Omental fat pad (tissue), 4 donors: ENCODE results near the gene COL1A1. TPM values are rescaled to one million over a fixed set of nuclear protein-coding genes. Genes with fewer than 3 reads are reported as not detected.

Experiments used
- ATAC-seq: fragments of 150-250 bp; one replicate; pipeline ENCODE4 v1.9.1; 2016; ENCODE audit warnings: mild to moderate bottlenecking, moderate library complexity; ENCODE audit not compliant: low FRiP score
- DNase-seq: peaks from one replicate; pipeline ENCODE4 v3.0.0-alpha.2; 2019; ENCODE audit warnings: low spot score
- small RNA-seq: library from RNA; depleted of rRNA; stranded (forward); fragments of <200 nt; gene quantifications from one replicate; pipeline ENCODE3, GENCODE V24; 2016
- total RNA-seq, 4 donors: library from RNA; depleted of rRNA; stranded (reverse); fragments of >200 nt; gene quantifications; one replicate each; pipeline ENCODE4 v1.1.0, GENCODE V29; 2016
- TF ChIP-seq, protein P1 (sequence below), 3 donors: fragments of 450-650 bp; IDR thresholded peaks; one replicate each; pipeline ENCODE4 v1.5.1; 2016 to 2017; ENCODE audit warnings: antibody characterized with exemption in 3 of 3, mild to moderate bottlenecking in 3 of 3, moderate library complexity in 2 of 3

The COL1A1 gene
- total RNA-seq, 4 donors from 2014 or later: 21.2 to 57.9 (median 43.6) TPM

DNA sequence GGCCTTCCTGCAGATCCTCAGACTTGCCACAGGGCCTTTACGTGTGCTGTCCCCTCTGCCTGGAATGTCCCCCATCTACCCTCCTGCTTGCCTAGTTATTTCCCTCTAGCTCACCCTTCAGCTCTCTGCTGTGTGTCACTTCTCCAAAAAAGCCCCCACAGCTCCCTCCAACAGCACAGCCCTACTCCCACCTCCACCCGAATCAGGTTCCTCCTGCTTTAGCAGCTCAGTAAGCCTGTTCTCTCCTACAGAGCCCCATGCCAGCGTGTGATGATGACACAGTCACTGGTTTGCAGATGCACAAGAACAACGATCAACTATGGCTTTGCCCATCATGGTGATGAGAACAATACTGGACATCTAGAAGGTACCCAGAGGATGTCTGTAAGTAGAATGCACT, 64.4 kb downstream of the COL1A1 start:
- ATAC-seq (no peak), DNase-seq (no peak)
- TF ChIP-seq, protein P1, sequence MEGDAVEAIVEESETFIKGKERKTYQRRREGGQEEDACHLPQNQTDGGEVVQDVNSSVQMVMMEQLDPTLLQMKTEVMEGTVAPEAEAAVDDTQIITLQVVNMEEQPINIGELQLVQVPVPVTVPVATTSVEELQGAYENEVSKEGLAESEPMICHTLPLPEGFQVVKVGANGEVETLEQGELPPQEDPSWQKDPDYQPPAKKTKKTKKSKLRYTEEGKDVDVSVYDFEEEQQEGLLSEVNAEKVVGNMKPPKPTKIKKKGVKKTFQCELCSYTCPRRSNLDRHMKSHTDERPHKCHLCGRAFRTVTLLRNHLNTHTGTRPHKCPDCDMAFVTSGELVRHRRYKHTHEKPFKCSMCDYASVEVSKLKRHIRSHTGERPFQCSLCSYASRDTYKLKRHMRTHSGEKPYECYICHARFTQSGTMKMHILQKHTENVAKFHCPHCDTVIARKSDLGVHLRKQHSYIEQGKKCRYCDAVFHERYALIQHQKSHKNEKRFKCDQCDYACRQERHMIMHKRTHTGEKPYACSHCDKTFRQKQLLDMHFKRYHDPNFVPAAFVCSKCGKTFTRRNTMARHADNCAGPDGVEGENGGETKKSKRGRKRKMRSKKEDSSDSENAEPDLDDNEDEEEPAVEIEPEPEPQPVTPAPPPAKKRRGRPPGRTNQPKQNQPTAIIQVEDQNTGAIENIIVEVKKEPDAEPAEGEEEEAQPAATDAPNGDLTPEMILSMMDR (IDR thresholded peaks at IDR 0.05): no peak

DNA sequence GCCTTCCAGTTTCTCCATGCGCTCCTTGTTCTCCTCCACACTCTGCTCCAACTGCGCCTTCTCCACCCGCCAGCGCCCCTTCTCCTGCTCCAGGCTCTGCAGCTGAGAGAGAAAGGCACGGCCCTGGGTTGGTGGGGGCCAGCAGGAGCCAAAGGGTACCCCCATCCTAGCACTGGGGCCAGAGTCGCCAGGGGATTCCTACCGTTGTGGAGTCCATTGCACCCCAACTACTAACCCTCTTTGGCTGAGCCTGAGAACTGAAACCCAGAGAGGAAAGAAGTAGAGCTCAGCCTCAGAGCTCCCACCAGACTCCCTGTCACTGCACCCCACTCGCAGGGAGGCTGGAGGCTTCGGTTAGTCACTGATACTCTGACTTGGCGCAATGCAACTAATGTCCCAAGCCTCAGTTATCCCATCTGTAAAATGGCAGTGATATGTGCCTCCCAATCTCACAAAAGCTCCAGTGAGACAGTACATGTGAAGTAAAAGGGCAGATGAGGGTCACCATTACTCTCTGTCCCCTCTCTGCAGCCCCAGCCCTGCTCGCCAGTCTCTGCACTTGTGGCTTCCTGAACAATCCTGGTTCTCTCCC, 65.2 kb downstream of the COL1A1 start:
- ATAC-seq: no peak
- TF ChIP-seq, protein P1 (IDR thresholded peaks at IDR 0.05): no peak
- DNase-seq: no peak

DNA sequence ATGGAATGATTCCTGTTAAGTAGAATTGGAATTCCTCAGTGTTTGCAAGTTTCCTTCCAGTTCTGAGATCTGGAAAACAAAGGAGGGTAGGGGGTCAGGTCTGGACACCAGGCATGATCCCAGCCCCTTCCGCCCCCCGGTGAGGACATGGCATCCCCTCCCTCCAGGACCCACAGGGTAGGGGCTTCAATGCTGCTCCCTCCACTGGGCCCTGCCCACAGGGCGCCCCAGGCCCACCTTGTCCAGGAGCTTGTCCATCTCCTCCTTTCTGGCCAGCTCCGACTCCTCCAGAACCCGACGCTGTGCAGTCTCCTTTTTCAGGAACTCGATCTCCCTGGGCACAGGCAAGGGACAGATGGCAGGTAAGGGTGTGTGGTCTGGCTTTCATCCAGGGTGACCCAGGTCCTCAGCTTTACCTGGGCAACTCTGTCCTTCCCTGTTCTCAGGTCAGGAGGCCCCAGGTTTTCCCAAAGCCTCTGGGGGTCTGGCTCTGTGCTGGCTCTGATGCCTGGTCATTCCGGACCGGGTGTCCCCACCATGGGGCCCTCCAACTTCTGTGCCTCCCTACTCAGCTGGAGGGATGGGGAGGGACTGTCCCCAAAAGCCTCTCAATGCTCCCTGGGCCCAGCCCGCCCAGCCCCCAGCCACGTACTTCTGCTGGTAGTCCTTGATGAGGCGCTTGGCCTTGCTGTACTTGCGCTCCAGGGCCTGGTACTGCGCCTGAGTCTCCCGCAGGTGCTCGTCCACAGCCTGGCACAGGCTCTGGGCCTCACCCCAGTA, 65.9 kb downstream of the COL1A1 start:
- ATAC-seq (no peak), DNase-seq (no peak)
- TF ChIP-seq, protein P1 (IDR thresholded peaks at IDR 0.05): no peak

DNA sequence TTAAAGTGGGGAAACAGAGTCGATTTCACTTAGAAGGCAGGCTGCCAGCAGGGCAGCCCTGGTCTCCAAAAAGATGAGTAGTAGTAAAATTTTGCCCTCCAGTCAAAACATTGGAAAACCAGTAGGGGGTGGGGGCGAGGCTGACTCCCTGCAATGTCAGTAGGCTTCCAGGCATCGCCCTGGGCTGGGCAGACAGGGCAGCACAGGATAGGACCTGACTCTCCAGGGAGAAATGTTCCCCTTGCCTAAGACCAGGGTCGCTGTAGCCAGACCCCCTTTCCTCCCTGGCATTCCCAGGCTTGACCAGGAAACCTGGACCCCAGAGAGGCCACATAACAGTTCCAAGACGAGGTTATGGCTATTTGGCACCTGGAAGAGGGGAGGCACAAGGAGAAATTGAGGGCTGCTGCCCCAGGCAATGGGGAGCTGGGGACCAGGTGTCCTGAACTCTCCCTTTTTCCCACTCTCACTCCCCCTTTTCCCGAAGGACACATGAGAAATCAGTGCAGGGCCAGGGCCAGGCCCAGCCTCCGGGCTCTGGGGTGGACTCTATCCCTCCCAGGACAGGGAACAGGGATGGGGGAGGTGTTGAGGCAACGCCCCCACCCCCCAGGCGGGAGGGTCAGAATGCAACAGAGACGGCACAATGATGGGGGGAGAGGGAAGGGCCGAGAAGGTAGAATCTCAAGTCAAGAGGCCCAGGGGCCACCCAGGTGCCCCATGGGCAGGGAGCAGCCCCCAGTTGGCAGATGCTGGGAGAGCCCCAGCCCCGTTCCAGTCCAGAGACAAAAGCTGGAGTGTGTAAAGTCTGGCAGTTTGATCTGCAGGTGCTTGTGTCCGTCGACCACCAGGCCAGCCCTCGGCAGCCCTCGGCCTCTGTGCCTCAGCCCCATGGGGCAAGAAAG, 67.0 kb downstream of the COL1A1 start:
- DNase-seq: no peak
- no peak for ATAC-seq
- TF ChIP-seq, protein P1 (IDR thresholded peaks at IDR 0.05): no peak

DNA sequence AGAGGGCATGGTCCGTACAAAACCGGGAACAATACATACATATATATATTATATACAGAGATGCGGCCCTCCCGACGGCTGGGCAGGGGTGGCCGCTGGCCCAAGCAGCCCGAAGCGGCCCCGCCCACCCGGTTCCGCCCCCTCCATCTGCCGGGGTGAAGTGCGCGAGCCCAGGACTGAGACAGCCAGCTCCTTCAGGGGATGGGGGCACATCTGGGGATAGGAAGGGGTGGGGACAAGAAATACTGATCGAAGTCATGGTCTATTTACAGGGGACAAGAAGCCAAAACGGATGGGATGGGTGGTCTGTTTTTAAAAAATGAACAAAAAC, 67.7 kb downstream of the COL1A1 start:
- TF ChIP-seq, protein P1 (IDR thresholded peaks at IDR 0.05): no peak
- DNase-seq (no peak), ATAC-seq (no peak)

Small RNAs within 50 kb of the gene (small RNA-seq; reads per million reads assigned to genes)
- not detected for gene SUMO2P7

Other genes starting within 250 kb of the COL1A1 start
- under 1 TPM in 1 of 4 donors, not detected in 3; 0.37 TPM for gene DLX4, start 232.4 kb downstream of the COL1A1 start, total RNA-seq
- under 1 TPM in 1 of 4 donors, not detected in 3; 0.28 TPM for gene DLX3, start 206.4 kb downstream of the COL1A1 start, total RNA-seq
- 10 to 100 TPM; 28.5 to 99.8 (median 41.2) TPM for gene ITGA3, start 145.5 kb downstream of the COL1A1 start, total RNA-seq
- gene PDK2, start 106.3 kb downstream of the COL1A1 start, total RNA-seq: 10 to 100 TPM; 42.2 to 72.7 (median 50.7) TPM
- gene SAMD14, start 71.5 kb downstream of the COL1A1 start, total RNA-seq: under 1 TPM in 2 of 4 donors, not detected in 2; 0.12 to 0.44 TPM
- 10 to 100 TPM; 16.6 to 38.0 (median 25.6) TPM for gene PPP1R9B, start 51.0 kb downstream of the COL1A1 start, total RNA-seq
- gene SGCA, start 35.6 kb downstream of the COL1A1 start, total RNA-seq: 1 to 10 TPM in 3 of 4 donors, not detected in 1; 1.1 to 4.9 (median 2.6) TPM
- gene TMEM92, start 72.8 kb upstream of the COL1A1 start, total RNA-seq: under 1 TPM in 1 of 4 donors, not detected in 3; 0.93 TPM
- 10 to 100 TPM in 3 of 4 donors, 1 to 10 TPM in 1; 8.4 to 23.2 (median 16.5) TPM for gene XYLT2, start 144.5 kb upstream of the COL1A1 start, total RNA-seq
- gene MRPL27, start 171.6 kb upstream of the COL1A1 start, total RNA-seq: 10 to 100 TPM; 48.9 to 71.0 (median 61.7) TPM
- 1 to 10 TPM in 1 of 4 donors, not detected in 3; 1.1 TPM for gene EME1, start 171.6 kb upstream of the COL1A1 start, total RNA-seq
- gene LRRC59, start 195.9 kb upstream of the COL1A1 start, total RNA-seq: 100 to 1,000 TPM in 3 of 4 donors, 10 to 100 TPM in 1; 53.6 to 193 (median 102) TPM
- gene ACSF2, start 224.6 kb upstream of the COL1A1 start, total RNA-seq: 100 to 1,000 TPM in 1 of 4 donors, 10 to 100 TPM in 3; 36.6 to 140 (median 65.3) TPM